ENCODE results near the gene TVP23A.
A peak's percentile ranks its signal among the peaks of the same experiment; 100 is the strongest.

Gene TVP23A

GRCh38 chr16:10817963-10818941, at the start of gene TVP23A:
TSS of gene TVP23A (minus strand) at chr16:10818794. CDS start at chr16:10818493, 301 bp downstream.
- DNase-seq: no peak

- DNase-seq: no peak
Measured at GRCh38 chr16:10868104-10868595, 49.6 kb upstream of the TVP23A start.

- DNase-seq: no peak
Measured at GRCh38 chr16:10867199-10867598, 48.6 kb upstream of the TVP23A start.

- DNase-seq: no peak
Measured at GRCh38 chr16:10865991-10866966, 47.7 kb upstream of the TVP23A start.

GRCh38 chr16:10862438-10862837, 43.8 kb upstream of the TVP23A start:
- peak; percentile 43 for DNase-seq

- no peak for DNase-seq
Measured at GRCh38 chr16:10859658-10860057, 41.1 kb upstream of the TVP23A start.

GRCh38 chr16:10859020-10859419, 40.4 kb upstream of the TVP23A start:
- no peak for DNase-seq

GRCh38 chr16:10858203-10858602, 39.6 kb upstream of the TVP23A start:
- DNase-seq: no peak

GRCh38 chr16:10856042-10856441, 37.4 kb upstream of the TVP23A start:
- no peak for DNase-seq

- no peak for DNase-seq
Measured at GRCh38 chr16:10852948-10853347, 34.4 kb upstream of the TVP23A start.

- DNase-seq: no peak
Measured at GRCh38 chr16:10852286-10852685, 33.7 kb upstream of the TVP23A start.

- DNase-seq: no peak
Measured at GRCh38 chr16:10851512-10851911, 32.9 kb upstream of the TVP23A start.

- DNase-seq: no peak
Measured at GRCh38 chr16:10850478-10850850, 31.9 kb upstream of the TVP23A start.

GRCh38 chr16:10849736-10850477, 31.3 kb upstream of the TVP23A start:
- DNase-seq: no peak

GRCh38 chr16:10847176-10847575, 28.6 kb upstream of the TVP23A start:
- no peak for DNase-seq

- no peak for DNase-seq
Measured at GRCh38 chr16:10846213-10846998, 27.8 kb upstream of the TVP23A start.

- DNase-seq: no peak
Measured at GRCh38 chr16:10840703-10841102, 22.1 kb upstream of the TVP23A start.

GRCh38 chr16:10839279-10839666, 20.7 kb upstream of the TVP23A start:
- DNase-seq: no peak

- DNase-seq: no peak
Measured at GRCh38 chr16:10838621-10839278, 20.2 kb upstream of the TVP23A start.

- no peak for DNase-seq
Measured at GRCh38 chr16:10836174-10836853, 17.7 kb upstream of the TVP23A start.

All from GDM1 (cell line).